Heart left ventricle (tissue), 13 donors: ENCODE data around the gene ALOXE3.

Experiments
- POLR2A ChIP-seq, 2 donors: fragments of 450-650 bp; IDR thresholded peaks; one replicate each; pipeline ENCODE4 v1.6.1; 2017; ENCODE audit warnings: antibody characterized with exemption in 2 of 2, mild to moderate bottlenecking in 2 of 2, moderate library complexity in 2 of 2
- TF ChIP-seq, protein P1 (sequence below), 12 donors: fragments of 200-600 bp; sonication (generic) in 4 of 12; IDR thresholded peaks; one replicate each; pipeline versions ENCODE4 v1.5.0 to v1.8.0; 2018 to 2022; ENCODE audit warnings: antibody characterized with exemption in 12 of 12, mild to moderate bottlenecking in 5 of 12
- donor health status: ischemic (EF 13 %, LVEDD 7.1; RV severe dilation, severe dysfunction).
- donor health status: DM: no; HTN: yes; CAD: no.
- donor health status: DM: no; HTN: no; CAD: no.
- donor health status: ischemic (EF 25% LVEDD 6.9; RV normal size, moderate dysfunction).
- donor health status: ischemic (EF 25% LVEDD 5.7; RV mildly dilated, moderate dysfunction).
- donor health status: ischemic (EF 35%, LVEDD 5.7; RV mildly dilated, moderate dysfunction).
- donor health status: nonischemic (EF 11% LVEDD 7.7; RV severe dilation, severe dysfunction).
- donor health status: DM: yes; HTN: yes; CAD: no.
- donor health status: PGD.
- donor health status: ischemic (EF 29% LVEDD 5.4; RV normal size, mild dysfunction).
- donor health status: nonischemic (EF 23%, LVEDD 6.1; RV moderate dilation, normal function).

DNA sequence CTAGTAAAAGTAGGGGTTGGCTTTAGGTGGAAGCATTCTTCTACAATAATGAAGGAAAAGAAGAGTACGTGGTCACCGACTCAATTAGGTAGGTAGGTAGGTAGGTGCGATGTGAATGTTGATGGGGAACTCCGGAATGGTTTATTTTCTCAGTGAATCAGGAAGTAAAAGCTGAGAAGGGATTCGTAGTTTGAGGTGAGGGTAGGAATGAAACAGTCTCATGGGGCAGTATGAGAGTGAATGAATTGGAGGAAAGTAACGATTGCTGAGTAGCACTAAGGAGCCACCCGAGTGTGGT lies 20.0 kb upstream of the ALOXE3 start:
- TF ChIP-seq POLR2A (IDR thresholded peaks at IDR 0.05), result no peak
- TF ChIP-seq, protein P1, sequence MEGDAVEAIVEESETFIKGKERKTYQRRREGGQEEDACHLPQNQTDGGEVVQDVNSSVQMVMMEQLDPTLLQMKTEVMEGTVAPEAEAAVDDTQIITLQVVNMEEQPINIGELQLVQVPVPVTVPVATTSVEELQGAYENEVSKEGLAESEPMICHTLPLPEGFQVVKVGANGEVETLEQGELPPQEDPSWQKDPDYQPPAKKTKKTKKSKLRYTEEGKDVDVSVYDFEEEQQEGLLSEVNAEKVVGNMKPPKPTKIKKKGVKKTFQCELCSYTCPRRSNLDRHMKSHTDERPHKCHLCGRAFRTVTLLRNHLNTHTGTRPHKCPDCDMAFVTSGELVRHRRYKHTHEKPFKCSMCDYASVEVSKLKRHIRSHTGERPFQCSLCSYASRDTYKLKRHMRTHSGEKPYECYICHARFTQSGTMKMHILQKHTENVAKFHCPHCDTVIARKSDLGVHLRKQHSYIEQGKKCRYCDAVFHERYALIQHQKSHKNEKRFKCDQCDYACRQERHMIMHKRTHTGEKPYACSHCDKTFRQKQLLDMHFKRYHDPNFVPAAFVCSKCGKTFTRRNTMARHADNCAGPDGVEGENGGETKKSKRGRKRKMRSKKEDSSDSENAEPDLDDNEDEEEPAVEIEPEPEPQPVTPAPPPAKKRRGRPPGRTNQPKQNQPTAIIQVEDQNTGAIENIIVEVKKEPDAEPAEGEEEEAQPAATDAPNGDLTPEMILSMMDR (IDR thresholded peaks at IDR 0.05), result no peak
